IMR-90 (cell line): ENCODE measurements around the gene MLX. TPM values are rescaled to one million over a fixed set of nuclear protein-coding genes. Genes with fewer than 3 reads are reported as not detected.

Experiments used
- ATAC-seq: fragments of 200-7000 bp; cut with Tn5 transposase; 2 replicates; pipeline ENCODE4 v1.9.1; 2020; ENCODE audit warnings: low read depth, mild to moderate bottlenecking, moderate library complexity
- BruUV-seq: library from RNA; stranded (reverse); fragments of 400-500 nt; replicated peaks from 2 replicates; lab custom pipeline; 2021; lab: Mats Ljungman, UMichigan
- CTCF ChIA-PET: fragments of 300-600 bp; formaldehyde crosslinking; extraction: SDS; loops from one replicate; lab custom pipeline; 2021; ENCODE audit warnings: antibody characterized with exemption; lab: Yijun Ruan, JAX
- POLR2A ChIA-PET: fragments of 300-600 bp; sonication (Branson Sonifier 250); formaldehyde crosslinking; loops from one replicate; lab custom pipeline; 2022; ENCODE audit warnings: antibody characterized with exemption; ENCODE audit not compliant: unreplicated experiment; lab: Charles Lee
- DNase-seq: peaks from one replicate; pipeline ENCODE4 v3.0.0; 2013
- H2AFZ ChIP-seq: replicated peaks from 2 replicates; pipeline ENCODE3; 2013; ENCODE audit warnings: low read length, mild to moderate bottlenecking; ENCODE audit not compliant: poor library complexity
- H2AK5ac ChIP-seq: 2 replicates; pipeline ENCODE4 v1.6.1; 2013; ENCODE audit warnings: low read depth, low read length, inconsistent platforms
- H2AK9ac ChIP-seq: replicated peaks from 2 replicates; pipeline ENCODE3; 2013; ENCODE audit warnings: mild to moderate bottlenecking, low read depth, low read length, moderate library complexity; ENCODE audit not compliant: poor library complexity
- H2BK120ac ChIP-seq: 2 replicates; pipeline ENCODE4 v1.6.1; 2013; ENCODE audit warnings: low read depth, low read length, inconsistent platforms
- H2BK15ac ChIP-seq: 3 replicates; pipeline ENCODE4 v1.6.1; 2013; ENCODE audit warnings: low read depth, low read length, inconsistent platforms
- H2BK20ac ChIP-seq: 2 replicates; pipeline ENCODE4 v1.6.1; 2013; ENCODE audit warnings: low read depth, mild to moderate bottlenecking, inconsistent platforms, low read length, moderate library complexity
- H2BK5ac ChIP-seq: 2 replicates; pipeline ENCODE4 v1.6.1; 2013; ENCODE audit warnings: mild to moderate bottlenecking, low read depth, low read length, inconsistent platforms; ENCODE audit not compliant: poor library complexity, severe bottlenecking
- H3K14ac ChIP-seq: replicated peaks from 2 replicates; pipeline ENCODE4 v1.6.1; 2013; ENCODE audit warnings: low read depth, low read length, inconsistent platforms
- H3K18ac ChIP-seq: 2 replicates; pipeline ENCODE4 v1.6.1; 2013; ENCODE audit warnings: low read depth, low read length, control low read depth
- H3K23ac ChIP-seq: 2 replicates; pipeline ENCODE4 v1.6.1; 2013; ENCODE audit warnings: low read depth, low read length, inconsistent platforms
- H3K27ac ChIP-seq: 2 replicates; pipeline ENCODE4 v1.5.1; 2013; ENCODE audit warnings: mild to moderate bottlenecking, control low read depth, low read length; ENCODE audit not compliant: insufficient read depth
- H3K27me3 ChIP-seq: 2 replicates; pipeline ENCODE4 v1.6.1; 2013; ENCODE audit warnings: low read length; ENCODE audit not compliant: control insufficient read depth, insufficient read depth
- H3K36me3 ChIP-seq: 2 replicates; pipeline ENCODE4 v1.6.1; 2013; ENCODE audit warnings: low read length, mixed read lengths; ENCODE audit not compliant: control insufficient read depth, insufficient read depth
- H3K4ac ChIP-seq: 2 replicates; pipeline ENCODE4 v1.6.1; 2013; ENCODE audit warnings: low read depth, low read length, inconsistent platforms
- H3K4me1 ChIP-seq: 2 replicates; pipeline ENCODE4 v1.6.1; 2013; ENCODE audit warnings: low read length, mixed read lengths; ENCODE audit not compliant: control insufficient read depth, insufficient read depth
- H3K4me2 ChIP-seq: 2 replicates; pipeline ENCODE4 v1.6.1; 2013; ENCODE audit warnings: low read depth, mild to moderate bottlenecking, control low read depth, low read length, moderate library complexity
- H3K4me3 ChIP-seq: 2 replicates; pipeline ENCODE4 v1.5.1; 2013; ENCODE audit warnings: low read depth, mild to moderate bottlenecking, control low read depth, low read length, moderate library complexity; ENCODE audit not compliant: insufficient read depth
- H3K56ac ChIP-seq: 2 replicates; pipeline ENCODE4 v1.6.1; 2013; ENCODE audit warnings: low read length, inconsistent platforms; ENCODE audit not compliant: insufficient read depth; ENCODE audit errors: extremely low read depth
- H3K79me1 ChIP-seq, 2 experiments: 2 replicates each; pipeline ENCODE4 v1.6.1; 2013; ENCODE audit warnings: low read length in 2 of 2, inconsistent platforms in 1 of 2, low read depth in 1 of 2
- H3K9ac ChIP-seq: 2 replicates; pipeline ENCODE4 v1.6.1; 2013; ENCODE audit warnings: low read depth, low read length, control low read depth
- H3K9me1 ChIP-seq: 2 replicates; pipeline ENCODE4 v1.6.1; 2013; ENCODE audit warnings: low read length, inconsistent platforms; ENCODE audit not compliant: insufficient read depth
- H3K9me3 ChIP-seq: 2 replicates; pipeline ENCODE4 v1.6.1; 2013; ENCODE audit warnings: low read length; ENCODE audit not compliant: control insufficient read depth, insufficient read depth
- H4K20me1 ChIP-seq: 2 replicates; pipeline ENCODE4 v1.6.1; 2013; ENCODE audit warnings: low read length, inconsistent platforms; ENCODE audit not compliant: insufficient read depth
- H4K5ac ChIP-seq: 2 replicates; pipeline ENCODE4 v1.6.1; 2013; ENCODE audit warnings: mild to moderate bottlenecking, low read depth, low read length, control low read depth
- H4K8ac ChIP-seq, 2 experiments: 2 replicates each; pipeline ENCODE4 v1.6.1; 2013; ENCODE audit warnings: low read depth in 2 of 2, low read length in 2 of 2, control low read depth in 1 of 2, inconsistent platforms in 1 of 2
- H4K91ac ChIP-seq: 2 replicates; pipeline ENCODE4 v1.6.1; 2013; ENCODE audit warnings: low read depth, low read length, inconsistent platforms; ENCODE audit not compliant: insufficient read depth
- BHLHE40 ChIP-seq: fragments of 150-350 bp; IDR thresholded peaks from 2 replicates; pipeline ENCODE4 v1.6.1; 2016; ENCODE audit warnings: mild to moderate bottlenecking, low read depth, low read length
- CEBPB ChIP-seq: IDR thresholded peaks from 2 replicates; pipeline ENCODE4 v1.6.1; 2012; ENCODE audit warnings: low read depth, low read length, improper control_type of control experiment
- CHD1 ChIP-seq: IDR thresholded peaks from 2 replicates; pipeline ENCODE4 v1.6.1; 2012; ENCODE audit warnings: low read depth, low read length, improper control_type of control experiment
- MAFK ChIP-seq: IDR thresholded peaks from 2 replicates; pipeline ENCODE4 v1.6.1; 2012; ENCODE audit warnings: low read depth, low read length, improper control_type of control experiment
- MAZ ChIP-seq: IDR thresholded peaks from 2 replicates; pipeline ENCODE4 v1.6.1; 2012; ENCODE audit warnings: low read depth, mild to moderate bottlenecking, low read length, improper control_type of control experiment, moderate library complexity, borderline replicate concordance
- MXI1 ChIP-seq: IDR thresholded peaks from 2 replicates; pipeline ENCODE4 v1.6.1; 2012; ENCODE audit warnings: low read depth, mild to moderate bottlenecking, low read length, moderate library complexity, borderline replicate concordance
- NFE2L2 ChIP-seq: fragments of 150-350 bp; IDR thresholded peaks from 2 replicates; pipeline ENCODE4 v1.6.1; 2016; ENCODE audit warnings: low read depth, mild to moderate bottlenecking, low read length
- POLR2A ChIP-seq: IDR thresholded peaks from 2 replicates; pipeline ENCODE4 v1.6.1; 2012; ENCODE audit warnings: mild to moderate bottlenecking, low read depth, low read length
- RAD21 ChIP-seq: IDR thresholded peaks from 2 replicates; pipeline ENCODE4 v1.6.1; 2012; ENCODE audit warnings: low read length, improper control_type of control experiment
- RCOR1 ChIP-seq: IDR thresholded peaks from 2 replicates; pipeline ENCODE4 v1.6.1; 2012; ENCODE audit warnings: mild to moderate bottlenecking, low read length, improper control_type of control experiment; ENCODE audit not compliant: insufficient replicate concordance
- RFX5 ChIP-seq: IDR thresholded peaks from 2 replicates; pipeline ENCODE4 v1.8.0; 2012; ENCODE audit warnings: low read depth, mild to moderate bottlenecking, low read length, moderate library complexity
- USF2 ChIP-seq: fragments of 150-350 bp; IDR thresholded peaks from 2 replicates; pipeline ENCODE4 v1.6.1; 2017; ENCODE audit warnings: mild to moderate bottlenecking, antibody characterized with exemption, low read length, low read depth
- WGBS, 2 experiments: methylation state at CpG; one replicate each; pipeline versions ENCODE4 v1.1.5 to v1.1.7; 2013; ENCODE audit warnings: missing lambda C conversion rate in 2 of 2; ENCODE audit not compliant: insufficient read length in 1 of 2; ENCODE audit errors: extremely low coverage in 2 of 2; 5-methylcytosine and 5-hydroxymethylcytosine counted together
- dilution Hi-C: fragments of 300-500 bp; cut with HindIII; formaldehyde crosslinking; loops from one replicate; pipeline ENCODE4 v1.14.3; 2018; ENCODE audit warnings: low sequenced_read_pairs; ENCODE audit not compliant: unreplicated experiment
- in situ Hi-C: fragments of 300-500 bp; cut with MboI; formaldehyde crosslinking; loops from 3 replicates; pipeline ENCODE4 v1.14.3; 2019; ENCODE audit warnings: low sequenced_read_pairs, inconsistent platforms, mixed read lengths
- intact Hi-C: fragments of 100-400 bp; cut with micrococcal nuclease; formaldehyde crosslinking; loops from 2 replicates; pipeline ENCODE4 v1.10.0; 2022
- polyA plus RNA-seq, 3 experiments: library from polyadenylated mRNA; depleted of rRNA; stranded (reverse); fragments of >200 nt; gene quantifications; 2 replicates each; pipeline ENCODE4 v1.2.3, GENCODE V29; 2012; ENCODE audit warnings: low replicate concordance in 1 of 3
- total RNA-seq: library from RNA; depleted of rRNA; stranded (reverse); fragments of >200 nt; gene quantifications from 2 replicates; pipeline ENCODE4 v1.2.3, GENCODE V29; 2012
- TF ChIP-seq, protein P1 (sequence below): fragments of 150-350 bp; IDR thresholded peaks from 2 replicates; pipeline ENCODE4 v1.6.1; 2016; ENCODE audit warnings: low read depth, mild to moderate bottlenecking, low read length, moderate library complexity, borderline replicate concordance

Gene MLX
- total and polyA plus RNA-seq, 2 of the 4 experiments (the other 2 are of a cell fraction), result 37.8 to 45.6 TPM

GRCh38 chr17:42581744-42582270 lies 14.9 kb downstream of the MLX start:
- in situ Hi-C loops, result no loop called here
- Histone ChIP-seq H2BK20ac (no peak overlapping the region), H3K23ac (no peak overlapping the region), H3K4ac (no peak overlapping the region), H3K36me3 (peaks cover 56% of the 10 kb centered on the region), H4K20me1 (peaks cover 14% of the 10 kb centered on the region; the same call in 1 of the 2 replicates), H2AK9ac (peak overlapping the region; percentile 19), H3K14ac (no peak overlapping the region), H2BK5ac (no peak overlapping the region), H3K4me3 (no peak overlapping the region), H3K56ac (no peak overlapping the region), H2BK15ac (no peak overlapping the region), H3K9me3 (no peaks in the 10 kb centered on the region), H2AK5ac (no peak overlapping the region), H3K9me1 (no peaks in the 10 kb centered on the region; the same call in 1 of the 2 replicates), H3K27ac (no peak overlapping the region), H3K79me1 (peaks cover 11 to 38% of the 10 kb centered on the region in 2 experiments; a peak in 3 of 4 replicates), H3K18ac (no peak overlapping the region), H4K91ac (no peak overlapping the region), H4K8ac (no peak overlapping the region), H2BK120ac (no peak overlapping the region), H3K4me1 (peaks cover 5% of the 10 kb centered on the region), H3K27me3 (no peaks in the 10 kb centered on the region), H3K9ac (no peak overlapping the region), H2AFZ (no peak overlapping the region), H3K4me2 (no peak overlapping the region), H4K5ac (no peak overlapping the region)
- no TSS peak for BruUV-seq
- ChIA-PET CTCF (no interaction called here), POLR2A (no interaction called here)
- no peak for TF ChIP-seq RCOR1
- TF ChIP-seq BHLHE40, result no peak
- TF ChIP-seq, protein P1, sequence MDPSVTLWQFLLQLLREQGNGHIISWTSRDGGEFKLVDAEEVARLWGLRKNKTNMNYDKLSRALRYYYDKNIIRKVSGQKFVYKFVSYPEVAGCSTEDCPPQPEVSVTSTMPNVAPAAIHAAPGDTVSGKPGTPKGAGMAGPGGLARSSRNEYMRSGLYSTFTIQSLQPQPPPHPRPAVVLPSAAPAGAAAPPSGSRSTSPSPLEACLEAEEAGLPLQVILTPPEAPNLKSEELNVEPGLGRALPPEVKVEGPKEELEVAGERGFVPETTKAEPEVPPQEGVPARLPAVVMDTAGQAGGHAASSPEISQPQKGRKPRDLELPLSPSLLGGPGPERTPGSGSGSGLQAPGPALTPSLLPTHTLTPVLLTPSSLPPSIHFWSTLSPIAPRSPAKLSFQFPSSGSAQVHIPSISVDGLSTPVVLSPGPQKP, result no peak
- no peak for TF ChIP-seq CHD1
- TF ChIP-seq NFE2L2, result no peak
- TF ChIP-seq POLR2A, result no peak
- TF ChIP-seq RFX5, result no peak
- no peak for TF ChIP-seq MXI1
- no peak for TF ChIP-seq RAD21
- TF ChIP-seq USF2, result no peak
- TF ChIP-seq CEBPB, result no peak
- TF ChIP-seq MAFK, result no peak
- no peak for TF ChIP-seq MAZ
- dilution Hi-C loops, result no loop called here
- intact Hi-C loops, result no loop called here
- 100% methylated on average over 4 of the region's 10 CpGs; no CpG with 5 or more reads in 1 of the 2 experiments for whole genome bisulfite sequencing, 2 experiments
- DNase-seq, result no peak
- no peak for ATAC-seq
